HG02798 (cell line): ENCODE data around the gene FLOT2.
"Not testable (repeated sequence)": the region's sequence is repeated elsewhere in the genome, so short reads cannot be mapped to it uniquely, and the experiment has no call there.

ENCODE experiments used
- ATAC-seq: cut with Tn5 transposase; IDR thresholded peaks from one replicate; pipeline ENCODE4 v1.9.1; 2021; ENCODE audit warnings: mild to moderate bottlenecking; ENCODE audit not compliant: unreplicated experiment, poor library complexity

The FLOT2 gene

GRCh38 chr17:28917465-28917864 is 19.9 kb upstream of the FLOT2 start:
- ATAC-seq, result no peak

- ATAC-seq, result no peak
Measured at GRCh38 chr17:28917029-28917428, 19.5 kb upstream of the FLOT2 start.

- ATAC-seq, result no peak
Measured at GRCh38 chr17:28916302-28916934, 18.9 kb upstream of the FLOT2 start.

GRCh38 chr17:28912938-28913333 is 15.4 kb upstream of the FLOT2 start:
- no peak for ATAC-seq

- ATAC-seq, result no peak
Measured at GRCh38 chr17:28912281-28912937, 14.9 kb upstream of the FLOT2 start.

GRCh38 chr17:28911411-28912045 is 14.0 kb upstream of the FLOT2 start:
- no peak for ATAC-seq

GRCh38 chr17:28910534-28910933 is 13.0 kb upstream of the FLOT2 start:
- ATAC-seq, result no peak

GRCh38 chr17:28908640-28909167 is 11.2 kb upstream of the FLOT2 start:
- no peak for ATAC-seq

GRCh38 chr17:28907709-28908475 is 10.4 kb upstream of the FLOT2 start:
- no peak for ATAC-seq

- no peak for ATAC-seq
Measured at GRCh38 chr17:28906706-28907438, 9.3 kb upstream of the FLOT2 start.

GRCh38 chr17:28906276-28906675 is 8.7 kb upstream of the FLOT2 start:
- ATAC-seq, result no peak

- no peak for ATAC-seq
Measured at GRCh38 chr17:28904800-28905199, 7.3 kb upstream of the FLOT2 start.

- ATAC-seq, result not testable (repeated sequence)
Measured at GRCh38 chr17:28903546-28903841, 6.0 kb upstream of the FLOT2 start.

GRCh38 chr17:28902819-28903545 is 5.4 kb upstream of the FLOT2 start, which contains the start of gene DHRS13:
DHRS13 (minus strand) TSS chr17:28903079; CDS start chr17:28902944, 135 bp downstream.
- peak; percentile 90 for ATAC-seq

GRCh38 chr17:28901866-28902818 is 4.6 kb upstream of the FLOT2 start:
- ATAC-seq, result peak; percentile 11

GRCh38 chr17:28900986-28901726 is 3.6 kb upstream of the FLOT2 start:
- no peak for ATAC-seq

GRCh38 chr17:28899212-28899815 is 1.8 kb upstream of the FLOT2 start:
- no peak for ATAC-seq
